Mesothelial cell of epicardium (in vitro differentiated cells): ENCODE data around the gene JARID2. TPM values are rescaled to one million over a fixed set of nuclear protein-coding genes. Genes with fewer than 3 reads are reported as not detected.

Experiments used
- DNase-seq, 2 experiments: peaks; one replicate each; pipeline ENCODE4 v3.0.0; 2021; ENCODE audit warnings: low spot score in 2 of 2; ENCODE audit not compliant: unreplicated experiment in 2 of 2
- H3K27ac Mint-ChIP-seq: 2 replicates; pipeline ENCODE4 v1.8.0; 2021; ENCODE audit warnings: mixed read lengths
- H3K27me3 Mint-ChIP-seq: 2 replicates; pipeline ENCODE4 v1.8.0; 2021; ENCODE audit warnings: low read depth, mixed read lengths
- H3K36me3 Mint-ChIP-seq: 2 replicates; pipeline ENCODE4 v1.8.0; 2021; ENCODE audit warnings: mixed read lengths
- H3K4me1 Mint-ChIP-seq: 2 replicates; pipeline ENCODE4 v1.8.0; 2021; ENCODE audit warnings: mixed read lengths
- H3K4me3 Mint-ChIP-seq: 2 replicates; pipeline ENCODE4 v1.8.0; 2021; ENCODE audit warnings: mild to moderate bottlenecking, moderate library complexity, mixed read lengths
- H3K9me3 Mint-ChIP-seq: 2 replicates; pipeline ENCODE4 v1.8.0; 2021; ENCODE audit warnings: mixed read lengths
- total RNA-seq: library from RNA; stranded (reverse); gene quantifications from 3 replicates; pipeline ENCODE4 v1.2.1, GENCODE V29; 2021
- TF ChIP-seq, protein P1 (sequence below): fragments of 200-600 bp; sonication (generic); IDR thresholded peaks from one replicate; pipeline ENCODE4 v1.5.0; 2021; ENCODE audit warnings: antibody characterized with exemption; ENCODE audit not compliant: unreplicated experiment

Gene JARID2
- total RNA-seq, 1 donor from 2014 or later = 35.3 TPM

DNA sequence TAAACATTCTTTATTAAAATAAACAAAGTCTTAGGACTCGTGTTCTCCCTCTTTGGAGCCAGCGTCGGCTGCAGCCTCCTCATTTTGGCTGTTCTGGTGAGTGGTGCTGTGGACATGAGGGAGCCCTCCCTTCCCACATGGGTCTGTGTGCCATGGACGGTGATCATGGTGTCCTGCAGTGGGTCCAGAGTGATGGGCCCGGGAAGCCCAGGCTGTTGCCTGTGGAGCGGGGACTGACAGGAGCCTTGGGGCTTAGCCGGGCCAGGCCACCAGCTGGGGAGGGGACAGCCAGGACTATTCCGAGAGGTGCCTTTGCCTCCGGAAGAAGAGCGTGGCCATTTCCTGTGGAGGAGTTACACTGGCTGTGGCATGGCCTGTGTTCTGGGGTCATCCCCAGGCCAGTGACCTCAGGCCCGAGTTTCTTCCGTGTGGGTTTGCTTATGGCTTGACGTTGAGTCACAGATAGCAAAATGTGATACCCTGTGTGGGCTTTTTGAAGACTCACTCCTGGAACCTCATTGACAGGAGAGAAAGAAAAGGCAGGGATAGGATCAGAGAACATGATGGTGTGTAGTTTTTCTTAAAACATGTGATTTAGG is 263.6 kb downstream of the JARID2 start:
- peaks cover 46% of the 10 kb centered on the region for H3K36me3 Mint-ChIP-seq
- no peak for DNase-seq
- TF ChIP-seq, protein P1, sequence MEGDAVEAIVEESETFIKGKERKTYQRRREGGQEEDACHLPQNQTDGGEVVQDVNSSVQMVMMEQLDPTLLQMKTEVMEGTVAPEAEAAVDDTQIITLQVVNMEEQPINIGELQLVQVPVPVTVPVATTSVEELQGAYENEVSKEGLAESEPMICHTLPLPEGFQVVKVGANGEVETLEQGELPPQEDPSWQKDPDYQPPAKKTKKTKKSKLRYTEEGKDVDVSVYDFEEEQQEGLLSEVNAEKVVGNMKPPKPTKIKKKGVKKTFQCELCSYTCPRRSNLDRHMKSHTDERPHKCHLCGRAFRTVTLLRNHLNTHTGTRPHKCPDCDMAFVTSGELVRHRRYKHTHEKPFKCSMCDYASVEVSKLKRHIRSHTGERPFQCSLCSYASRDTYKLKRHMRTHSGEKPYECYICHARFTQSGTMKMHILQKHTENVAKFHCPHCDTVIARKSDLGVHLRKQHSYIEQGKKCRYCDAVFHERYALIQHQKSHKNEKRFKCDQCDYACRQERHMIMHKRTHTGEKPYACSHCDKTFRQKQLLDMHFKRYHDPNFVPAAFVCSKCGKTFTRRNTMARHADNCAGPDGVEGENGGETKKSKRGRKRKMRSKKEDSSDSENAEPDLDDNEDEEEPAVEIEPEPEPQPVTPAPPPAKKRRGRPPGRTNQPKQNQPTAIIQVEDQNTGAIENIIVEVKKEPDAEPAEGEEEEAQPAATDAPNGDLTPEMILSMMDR = no peak
- no peaks in the 10 kb centered on the region for H3K9me3 Mint-ChIP-seq
- H3K4me1 Mint-ChIP-seq = peaks cover 15% of the 10 kb centered on the region
- H3K27ac Mint-ChIP-seq = no peak overlapping the region
- no peak overlapping the region for H3K4me3 Mint-ChIP-seq
- H3K27me3 Mint-ChIP-seq = no peaks in the 10 kb centered on the region

DNA sequence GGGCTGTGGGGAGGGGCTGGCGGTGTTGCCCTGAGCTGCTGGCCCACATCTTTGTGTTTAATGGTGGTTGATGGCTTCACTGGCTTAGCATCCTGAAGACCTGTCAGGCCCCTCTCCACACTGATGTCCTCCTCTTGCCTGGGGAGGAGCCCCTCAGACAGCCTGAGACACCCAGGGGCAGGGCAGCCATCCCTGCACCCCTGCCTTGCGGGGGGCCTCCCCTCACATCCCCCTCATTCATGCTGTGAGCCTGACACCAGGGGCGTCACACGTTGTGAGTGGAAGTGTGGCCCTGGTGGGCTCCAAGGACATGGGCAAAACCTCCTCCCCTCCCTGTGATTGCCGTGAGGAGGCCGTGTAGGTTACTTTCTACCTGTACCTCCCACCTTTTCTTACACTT is 264.3 kb downstream of the JARID2 start:
- TF ChIP-seq, protein P1 = no peak
- Mint-ChIP-seq H3K27ac (no peak overlapping the region), H3K4me3 (no peak overlapping the region), H3K4me1 (peaks cover 8% of the 10 kb centered on the region), H3K27me3 (no peaks in the 10 kb centered on the region), H3K9me3 (no peaks in the 10 kb centered on the region), H3K36me3 (peaks cover 52% of the 10 kb centered on the region)
- DNase-seq = no peak

DNA sequence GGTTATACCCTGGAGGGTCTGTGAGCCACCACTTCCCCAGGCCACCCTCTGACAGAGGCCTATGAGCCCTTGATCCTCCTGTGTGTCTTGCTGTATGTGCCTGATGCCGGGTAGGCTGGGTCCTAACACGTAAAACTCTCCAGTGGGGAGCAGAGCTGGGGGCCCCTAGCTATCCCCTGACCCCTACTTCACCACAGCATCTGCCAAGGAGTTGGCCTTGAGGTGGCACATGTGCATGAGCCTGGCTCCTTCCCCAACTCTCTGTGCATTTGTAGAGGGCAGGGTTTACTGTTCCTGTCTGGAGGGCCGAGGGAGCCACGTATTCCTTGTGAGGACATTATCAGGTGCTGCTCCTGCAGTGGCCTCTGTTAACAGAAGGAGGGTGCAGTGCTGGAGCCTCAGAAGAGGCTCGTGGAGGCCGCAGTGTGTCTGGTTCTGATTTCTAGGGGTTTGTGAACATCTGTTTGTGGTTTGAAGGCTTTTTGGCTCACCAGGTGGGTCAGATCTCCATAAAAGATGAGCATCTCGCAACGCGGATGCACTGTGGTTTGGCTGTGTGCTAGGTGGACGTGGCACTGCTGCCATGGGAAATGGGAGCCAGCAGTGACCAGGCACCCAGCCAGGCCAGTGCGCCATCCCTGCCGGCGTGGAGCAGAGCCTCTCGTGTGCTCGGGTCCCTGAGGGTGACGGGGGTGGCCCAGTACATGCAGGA is 264.8 kb downstream of the JARID2 start:
- Mint-ChIP-seq H3K4me3 (no peak overlapping the region), H3K4me1 (peaks cover 2% of the 10 kb centered on the region), H3K27ac (no peak overlapping the region), H3K27me3 (no peaks in the 10 kb centered on the region), H3K9me3 (no peaks in the 10 kb centered on the region), H3K36me3 (peaks cover 52% of the 10 kb centered on the region)
- DNase-seq = no peak
- TF ChIP-seq, protein P1 = no peak

DNA sequence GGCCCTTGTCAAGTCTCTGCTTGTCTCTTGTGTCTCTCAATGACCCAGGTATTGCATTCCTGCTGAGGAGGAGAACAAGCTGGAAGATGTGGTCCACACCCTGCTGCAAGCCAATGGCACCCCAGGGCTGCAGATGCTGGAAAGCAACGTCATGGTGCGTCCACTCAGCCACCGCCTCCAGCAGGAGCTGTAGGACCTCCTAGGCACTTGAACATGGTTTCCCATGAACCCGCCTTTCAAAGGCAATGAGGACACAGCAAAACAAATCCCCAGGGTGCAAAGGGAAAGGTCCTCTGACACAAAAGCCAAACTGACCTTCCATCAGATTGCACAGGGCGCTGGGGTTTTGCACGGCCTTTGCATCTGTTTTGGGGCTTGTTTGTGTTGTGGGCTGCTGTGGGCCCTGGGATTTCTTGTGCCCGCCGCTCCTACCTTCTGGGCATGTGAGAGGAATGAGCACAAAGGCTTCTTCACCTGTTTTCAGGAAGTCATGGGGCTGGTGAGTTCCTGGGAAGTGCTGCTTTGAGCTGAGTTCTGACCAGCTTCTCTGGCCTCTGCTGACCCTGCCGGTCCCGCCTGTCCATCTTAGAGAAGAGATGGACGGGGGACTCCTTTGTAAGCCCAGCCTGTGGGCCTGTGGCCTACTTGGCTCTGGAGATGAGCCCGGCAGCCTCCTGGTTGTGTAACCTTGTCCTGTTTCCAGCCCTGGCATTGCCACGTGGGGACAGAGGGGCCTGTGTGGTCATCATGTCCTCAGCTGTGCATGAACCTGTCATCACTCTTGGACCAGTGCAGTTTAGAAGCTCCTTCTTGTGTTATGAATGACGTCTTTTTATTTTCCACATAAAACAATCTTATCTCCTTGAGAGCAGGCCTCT is 265.6 kb downstream of the JARID2 start:
- Mint-ChIP-seq H3K27me3 (no peaks in the 10 kb centered on the region), H3K4me1 (no peaks in the 10 kb centered on the region), H3K27ac (no peak overlapping the region), H3K9me3 (no peaks in the 10 kb centered on the region), H3K4me3 (no peak overlapping the region), H3K36me3 (peaks cover 56% of the 10 kb centered on the region)
- no peak for DNase-seq
- TF ChIP-seq, protein P1 = no peak

DNA sequence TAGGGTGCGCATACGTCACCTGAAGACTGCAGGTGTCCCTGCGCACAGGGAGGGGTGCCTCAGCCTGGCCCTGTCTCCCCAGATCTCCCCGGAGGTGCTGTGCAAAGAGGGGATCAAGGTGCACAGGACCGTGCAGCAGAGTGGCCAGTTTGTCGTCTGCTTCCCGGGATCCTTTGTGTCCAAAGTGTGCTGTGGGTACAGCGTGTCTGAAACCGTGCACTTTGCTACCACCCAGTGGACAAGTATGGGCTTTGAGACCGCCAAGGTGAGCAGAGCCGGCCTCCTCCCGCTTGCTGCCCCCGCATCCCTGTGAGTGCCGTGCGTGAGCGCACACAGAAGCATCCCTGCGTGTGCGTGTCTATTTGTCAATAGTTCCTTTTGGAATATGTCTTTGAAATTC is 266.3 kb downstream of the JARID2 start:
- H3K9me3 Mint-ChIP-seq = no peaks in the 10 kb centered on the region
- H3K36me3 Mint-ChIP-seq = peaks cover 51% of the 10 kb centered on the region
- H3K4me3 Mint-ChIP-seq = no peak overlapping the region
- H3K27ac Mint-ChIP-seq = no peak overlapping the region
- H3K27me3 Mint-ChIP-seq = no peaks in the 10 kb centered on the region
- TF ChIP-seq, protein P1 = no peak
- no peaks in the 10 kb centered on the region for H3K4me1 Mint-ChIP-seq
- no peak for DNase-seq
